ENCODE measurements around the gene UQCRQ. TPM values are rescaled to one million over a fixed set of nuclear protein-coding genes. Genes with fewer than 3 reads are reported as not detected.

Gene UQCRQ
- total RNA-seq, 1 donor from 2014 or later: 165 TPM

DNA sequence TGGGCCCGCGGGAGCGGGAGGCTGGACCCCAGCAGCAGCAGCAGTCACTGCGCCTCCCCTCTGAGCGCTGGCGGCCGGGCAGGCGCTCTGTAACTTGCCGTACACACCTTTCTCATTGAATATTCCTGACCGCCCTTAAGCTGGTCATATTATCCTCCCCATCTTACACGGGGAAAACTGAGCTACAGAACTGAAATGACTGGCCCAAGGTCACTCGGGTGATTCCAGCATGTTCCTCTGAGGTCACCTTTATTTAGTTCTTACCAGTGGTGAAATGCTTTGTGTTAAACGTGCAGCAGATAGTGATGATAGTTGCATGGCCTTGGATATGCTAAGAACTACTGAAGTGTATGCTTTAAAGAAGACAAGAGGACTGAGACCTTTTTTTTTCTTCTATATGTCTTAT, 607 bp downstream of the UQCRQ start:
- no peak for DNase-seq (ENCODE audit: extremely low read depth, low read depth, low spot score)

DNA sequence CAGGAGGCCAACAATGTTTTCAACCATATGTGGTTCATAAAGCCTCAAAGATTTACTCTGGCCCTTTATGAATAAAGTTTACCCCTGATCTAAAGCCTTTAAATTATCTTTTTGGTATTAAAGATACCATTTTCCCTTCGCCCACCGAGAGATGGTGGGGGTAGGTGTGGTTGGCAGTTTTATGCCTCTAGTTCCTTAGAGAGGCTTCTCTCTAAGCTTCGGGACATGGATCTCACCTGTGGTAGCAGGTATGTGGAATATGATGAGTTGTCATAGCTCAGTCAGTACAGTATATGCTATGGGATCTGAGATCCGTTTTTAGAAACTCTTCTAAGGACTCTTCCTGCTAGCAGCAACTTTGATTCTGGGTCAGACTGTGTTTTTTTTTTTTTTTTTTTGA, 2.3 kb downstream of the UQCRQ start:
- DNase-seq (ENCODE audit: extremely low read depth, low read depth, low spot score): no peak

DNA sequence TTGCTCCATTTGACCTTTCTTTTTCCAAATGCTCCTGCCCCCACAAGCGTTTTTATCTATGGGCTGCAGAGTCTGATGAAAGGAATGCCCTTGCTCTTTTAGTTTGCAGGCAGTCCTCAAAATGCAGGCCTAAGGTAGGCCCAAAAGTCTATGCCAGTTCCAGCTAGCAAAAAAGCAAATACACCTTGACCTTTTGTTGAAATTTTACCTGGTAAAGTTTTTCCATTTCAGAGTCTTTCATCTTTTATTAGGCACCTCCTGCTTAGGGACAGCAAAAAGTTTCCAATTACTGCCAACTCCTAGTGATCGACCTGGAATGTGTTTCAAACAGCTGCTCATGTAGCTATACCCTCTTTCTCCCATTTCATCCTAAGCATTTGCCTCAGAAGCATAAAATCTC, 4.4 kb downstream of the UQCRQ start:
- DNase-seq (ENCODE audit: extremely low read depth, low read depth, low spot score): no peak

DNA sequence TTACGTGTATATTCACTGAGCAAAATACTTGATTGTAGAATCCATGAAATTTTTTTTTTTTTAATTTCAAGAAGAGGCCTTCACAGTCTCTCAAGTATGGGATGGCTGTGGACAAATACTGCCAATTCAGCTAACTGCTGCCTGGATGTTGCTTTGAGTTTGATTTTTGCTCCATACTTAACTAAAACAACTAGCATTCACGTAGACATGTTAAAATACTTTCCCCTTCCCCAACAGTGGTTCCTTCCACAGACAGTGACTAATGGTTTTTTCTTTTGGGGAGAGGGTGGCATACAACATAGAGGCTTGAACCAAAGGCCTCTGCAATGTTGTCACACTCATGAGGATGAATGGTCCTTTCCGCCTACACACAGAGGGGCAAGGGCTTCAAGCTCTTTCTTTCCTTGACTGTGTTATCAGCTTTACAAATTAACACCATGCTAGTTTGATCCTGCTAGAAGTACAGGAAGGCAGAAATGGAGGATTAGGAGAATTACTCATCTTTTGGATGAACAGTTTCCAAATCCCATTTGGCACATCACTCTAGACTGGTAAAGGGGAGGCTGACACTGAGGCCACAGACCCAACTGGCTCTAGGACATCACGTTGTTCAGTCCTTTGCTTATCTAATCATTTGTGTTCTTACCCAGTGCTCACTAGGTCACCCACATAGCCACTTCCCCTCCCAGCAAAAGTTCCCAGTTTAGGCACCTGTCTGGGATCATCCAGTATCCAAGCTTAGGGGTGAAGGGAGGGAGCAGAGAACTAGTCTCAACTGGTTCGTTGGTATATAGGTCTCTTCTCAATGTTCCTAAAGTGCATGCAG, 5.2 kb downstream of the UQCRQ start:
- DNase-seq (ENCODE audit: extremely low read depth, low read depth, low spot score): no peak

DNA sequence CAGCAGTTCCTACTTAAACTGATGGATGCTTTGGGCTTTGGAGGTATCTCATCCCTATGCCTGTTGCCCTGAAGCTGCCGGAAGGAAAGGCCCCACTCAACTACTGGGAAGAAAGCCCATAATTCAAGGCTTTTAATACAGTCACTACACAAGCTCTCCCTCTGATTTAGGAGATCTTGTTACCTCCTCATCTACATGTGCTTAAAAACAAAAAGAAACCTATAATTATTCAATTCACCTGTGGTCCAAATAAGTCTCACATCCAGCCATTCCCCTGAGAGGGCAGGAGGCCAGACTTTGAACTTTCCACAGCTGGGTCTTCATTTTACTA, 6.3 kb downstream of the UQCRQ start:
- DNase-seq (ENCODE audit: extremely low read depth, low read depth, low spot score): no peak

DNA sequence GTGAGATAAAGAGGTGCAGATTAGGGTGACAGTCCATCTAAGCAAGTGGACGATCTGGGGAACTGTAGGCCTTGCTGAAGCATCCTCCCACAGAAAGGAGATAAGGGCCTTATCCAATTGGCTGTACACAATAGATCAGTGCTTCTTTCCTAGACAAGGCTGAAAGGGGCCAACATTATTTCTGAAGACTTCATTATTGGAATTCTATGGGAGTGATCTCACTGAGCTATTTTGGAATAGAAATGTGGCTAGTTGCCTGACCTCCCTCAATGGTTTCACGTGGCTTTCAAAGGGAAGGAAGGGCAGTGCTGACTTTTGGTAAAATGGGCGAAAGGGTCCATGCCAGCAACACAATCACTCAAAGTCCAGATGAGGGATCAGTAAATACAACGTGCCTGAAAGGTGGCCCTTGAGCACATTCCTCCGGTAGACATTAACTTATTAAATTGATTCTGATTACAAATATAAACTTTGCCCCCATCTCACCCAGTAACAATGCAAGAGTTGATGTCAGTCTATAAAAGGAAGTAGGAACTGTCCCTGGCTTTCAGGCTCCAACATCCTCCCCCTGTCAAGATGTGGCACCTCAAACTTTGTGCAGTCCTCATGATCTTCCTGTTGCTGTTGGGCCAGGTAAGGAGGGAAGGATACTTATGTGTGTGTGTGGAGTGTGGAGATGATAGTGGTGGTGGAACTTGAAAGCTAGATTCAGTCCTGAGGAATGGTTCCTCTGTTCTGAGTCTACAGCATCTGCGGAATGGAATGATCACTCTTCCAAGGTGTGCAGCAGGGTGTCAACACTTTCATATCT, 6.9 kb downstream of the UQCRQ start, which contains the start of gene LEAP2:
LEAP2 (plus strand) TSS at position 550 of the 811 bp plus-strand sequence; CDS start at position 577, 27 bp downstream.
- no peak for DNase-seq (ENCODE audit: extremely low read depth, low read depth, low spot score)

DNA sequence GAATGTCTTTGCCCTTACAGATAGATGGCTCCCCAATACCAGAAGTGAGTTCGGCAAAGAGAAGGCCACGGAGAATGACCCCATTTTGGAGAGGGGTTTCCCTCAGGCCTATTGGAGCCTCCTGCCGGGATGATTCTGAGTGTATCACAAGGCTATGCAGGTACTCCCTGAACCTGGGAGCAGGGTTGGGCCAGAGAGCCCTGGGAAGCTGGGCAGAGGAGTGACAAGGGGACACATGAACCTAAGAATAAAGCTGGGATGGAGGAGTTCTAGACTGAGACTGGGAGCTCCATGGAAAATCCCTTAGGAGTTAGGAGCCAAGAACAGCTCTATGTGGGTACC, 7.5 kb downstream of the UQCRQ start:
- no peak for DNase-seq (ENCODE audit: extremely low read depth, low read depth, low spot score)

DNA sequence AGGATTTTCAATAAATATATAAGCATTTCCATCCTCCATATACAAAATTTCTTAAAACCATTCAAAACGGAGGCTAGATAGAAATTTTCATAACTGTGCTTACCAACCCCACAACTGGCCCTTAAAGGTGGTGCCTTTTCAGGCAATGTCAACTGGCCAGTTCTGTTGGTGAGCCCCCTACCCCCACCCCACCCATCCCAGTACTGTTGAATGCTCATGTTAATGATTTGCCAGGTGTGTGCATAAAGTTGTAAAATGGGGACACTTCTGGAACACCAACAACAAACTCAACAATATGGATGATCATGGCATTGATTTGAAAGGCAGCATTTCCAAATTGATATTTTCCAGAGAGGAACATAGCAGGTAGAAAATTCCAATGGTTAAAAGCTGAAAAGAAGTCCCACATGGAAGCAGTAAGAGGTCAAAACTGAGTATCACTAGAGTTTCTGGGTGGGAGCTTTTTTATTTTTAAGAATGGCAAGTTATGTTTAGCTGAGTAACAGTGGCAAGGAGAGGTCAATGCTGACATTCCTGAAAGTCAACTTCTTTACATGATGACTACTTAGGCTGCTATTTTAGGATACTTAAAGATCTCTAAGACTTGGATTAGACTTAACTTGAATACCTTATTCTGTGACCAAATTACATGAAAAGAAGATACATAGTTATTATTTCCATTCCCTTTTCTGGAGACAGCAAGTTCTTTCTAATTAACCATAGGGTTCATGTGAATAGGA, 9.7 kb downstream of the UQCRQ start:
- DNase-seq (ENCODE audit: extremely low read depth, low read depth, low spot score): no peak

DNA sequence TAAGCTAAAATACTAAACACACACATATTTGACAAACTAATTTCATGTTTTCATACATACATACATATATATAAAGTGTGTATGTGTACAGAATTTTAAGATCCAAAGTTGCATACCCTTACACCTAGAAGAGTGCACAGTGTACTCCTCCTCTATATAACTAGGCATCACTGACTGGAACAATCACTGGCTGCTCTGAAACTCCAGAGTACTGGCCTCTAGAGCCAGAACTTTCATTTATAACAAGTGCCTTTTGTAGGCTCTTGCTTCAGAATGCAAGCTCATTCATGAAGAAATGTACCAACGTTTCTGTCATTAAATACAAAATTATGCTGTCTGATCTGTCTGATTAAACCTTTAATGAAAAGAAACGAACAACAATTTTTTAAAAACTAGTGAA, 11.0 kb downstream of the UQCRQ start:
- no peak for DNase-seq (ENCODE audit: extremely low read depth, low read depth, low spot score)

DNA sequence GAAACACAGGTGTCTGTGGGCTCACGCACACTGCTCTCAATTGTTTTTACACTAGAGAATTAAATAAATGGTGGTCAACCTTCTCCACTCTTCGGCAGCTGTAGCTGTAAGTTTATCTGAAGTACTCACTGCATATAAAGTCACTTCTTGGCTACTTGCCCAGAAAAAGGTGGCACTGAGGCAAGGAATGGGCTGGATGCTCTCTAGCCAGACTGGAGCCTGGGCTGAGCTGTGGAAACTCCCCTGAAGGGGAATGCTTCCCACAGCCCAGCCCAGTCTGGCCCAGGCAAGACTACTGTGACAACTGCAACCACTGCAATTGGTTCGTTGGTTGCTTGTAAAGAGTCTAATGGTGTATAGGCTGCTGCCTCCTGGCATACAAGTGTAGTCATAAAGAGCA, 11.5 kb downstream of the UQCRQ start:
- DNase-seq (ENCODE audit: extremely low read depth, low read depth, low spot score): no peak

DNA sequence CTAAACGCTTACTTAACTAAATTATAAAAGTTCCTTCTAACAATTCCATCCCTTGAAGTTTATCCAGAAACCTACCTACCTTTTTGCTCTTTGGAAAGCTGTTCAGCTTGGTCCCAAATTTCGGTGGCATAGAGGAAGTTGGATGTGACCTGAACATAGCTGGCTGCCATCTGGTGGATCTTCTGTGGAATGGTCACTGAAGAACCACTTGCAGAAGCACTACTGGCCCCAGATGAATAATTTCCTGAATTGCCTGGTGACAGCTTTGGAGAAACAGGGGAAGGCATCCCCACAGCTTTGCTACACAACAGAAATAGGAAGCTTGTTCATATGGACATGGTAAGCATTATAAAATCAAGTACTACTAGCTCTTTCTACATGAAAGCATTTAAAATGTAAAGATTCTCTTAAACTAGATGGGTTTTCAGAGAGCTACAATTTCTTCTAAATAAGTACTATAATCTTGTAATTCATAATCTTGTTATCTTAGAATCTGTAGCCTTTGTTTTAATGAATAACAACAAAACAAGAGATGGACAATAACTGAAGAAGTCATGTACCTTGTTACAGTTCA, 16.9 kb downstream of the UQCRQ start:
- DNase-seq (ENCODE audit: extremely low read depth, low read depth, low spot score): peak; percentile 66

DNA sequence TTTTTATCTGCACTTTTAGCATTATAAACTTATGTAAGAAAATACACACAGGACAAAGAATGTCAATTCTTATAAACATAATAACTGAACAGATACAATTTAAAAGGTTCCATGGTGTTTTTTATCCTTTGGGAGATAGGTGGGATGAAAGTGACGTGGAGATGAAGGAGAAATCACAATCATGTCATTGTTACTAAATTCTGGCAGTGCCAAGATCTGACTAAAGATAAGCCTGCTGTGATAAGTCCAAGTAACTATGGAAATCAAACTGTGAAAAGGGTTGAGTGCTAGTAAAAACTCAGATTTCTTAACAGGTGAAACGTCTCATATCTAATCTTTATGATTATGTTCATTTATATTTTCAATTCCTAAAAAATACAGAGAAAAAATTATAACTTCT, 18.1 kb downstream of the UQCRQ start:
- no peak for DNase-seq (ENCODE audit: extremely low read depth, low read depth, low spot score)

DNA sequence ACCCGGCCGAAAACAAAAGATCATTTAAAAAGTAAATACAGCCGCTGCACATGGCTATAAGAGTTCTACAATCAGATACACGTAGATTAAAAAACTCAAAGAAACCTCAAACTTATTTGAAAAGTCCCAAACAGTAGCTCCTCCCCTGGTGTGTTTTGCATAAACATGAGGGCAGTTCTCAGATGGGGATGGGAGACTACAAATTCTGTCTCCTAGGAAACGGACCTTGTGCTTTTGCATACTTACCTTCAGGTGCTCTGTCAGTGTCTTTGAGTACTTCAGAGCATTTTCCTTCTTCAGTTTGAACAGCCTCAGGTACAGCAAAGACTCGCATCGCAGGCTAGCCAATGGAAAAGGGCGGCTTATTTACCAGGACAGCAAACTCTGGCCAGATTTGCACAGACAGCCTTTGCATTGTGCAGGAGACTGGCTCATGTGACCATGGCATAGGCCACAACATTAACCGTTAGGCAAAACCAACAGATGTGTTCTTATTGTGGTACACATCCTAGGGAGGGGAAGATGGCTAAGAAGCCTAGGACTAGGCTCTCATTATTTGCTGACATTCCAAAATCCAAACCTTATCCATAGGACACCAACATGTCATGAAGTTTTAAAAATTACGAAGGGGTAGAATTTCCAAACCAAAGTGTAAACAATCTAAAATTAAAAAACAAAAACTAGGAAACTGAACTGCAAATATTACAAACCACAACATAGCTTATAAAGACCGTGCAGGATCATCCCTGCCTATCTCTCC, 19.8 kb downstream of the UQCRQ start:
- DNase-seq (ENCODE audit: extremely low read depth, low read depth, low spot score): no peak

DNA sequence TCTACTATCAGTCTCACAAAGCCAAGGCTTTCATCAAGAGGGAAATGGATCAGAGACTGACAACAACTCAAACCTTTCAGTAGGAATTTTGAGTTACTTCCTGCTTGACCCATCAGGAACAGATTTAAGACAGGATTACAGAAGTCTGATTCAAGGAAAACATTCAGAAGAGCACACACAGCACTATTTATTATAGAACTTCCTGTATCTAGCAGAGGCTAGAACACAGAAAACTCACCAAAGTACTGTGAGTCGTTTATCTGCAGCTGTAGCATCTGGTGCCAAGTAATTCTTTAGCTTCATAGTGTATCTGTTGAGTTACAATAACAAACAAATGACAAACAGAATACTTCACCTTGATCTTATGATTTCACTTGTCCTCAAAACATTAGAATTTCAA, 20.8 kb downstream of the UQCRQ start:
- no peak for DNase-seq (ENCODE audit: extremely low read depth, low read depth, low spot score)

DNA sequence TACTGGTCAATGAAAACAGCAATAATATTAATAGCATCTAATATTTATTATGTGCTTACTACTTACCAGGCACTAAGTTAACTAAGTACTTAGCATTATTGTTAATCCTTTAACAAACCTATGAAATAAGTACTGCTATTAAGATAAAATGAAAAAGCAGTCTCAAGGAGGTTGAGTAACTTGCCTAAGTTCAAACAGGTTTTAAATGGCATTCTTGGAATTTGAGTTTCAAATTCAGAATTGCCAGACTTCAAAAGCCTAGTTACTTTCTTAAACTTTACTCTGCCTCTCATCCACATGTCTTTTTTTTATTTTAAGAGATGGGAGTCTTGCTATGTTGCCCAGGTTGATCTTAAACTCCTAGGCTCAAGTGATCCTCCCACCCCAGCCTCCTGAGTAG, 23.1 kb downstream of the UQCRQ start:
- DNase-seq (ENCODE audit: extremely low read depth, low read depth, low spot score): no peak

DNA sequence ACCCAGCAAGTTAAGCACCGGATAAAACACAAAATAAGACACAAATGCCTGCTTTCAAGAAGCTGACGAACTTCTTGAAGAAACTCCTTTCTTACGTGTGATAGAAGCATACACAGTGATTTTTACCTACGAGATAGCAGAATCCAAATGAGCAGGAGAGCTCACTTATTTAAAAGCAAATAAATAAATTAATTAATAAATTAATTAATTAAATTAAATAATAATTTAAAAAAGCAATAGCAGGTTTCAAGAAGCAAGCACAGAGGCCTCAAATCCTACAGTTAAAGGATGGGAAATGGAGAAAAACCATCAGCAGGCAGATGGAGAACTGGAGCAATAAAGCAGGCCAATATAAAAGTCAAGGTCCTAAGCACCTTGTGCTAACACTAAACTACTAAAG, 24.4 kb downstream of the UQCRQ start:
- no peak for DNase-seq (ENCODE audit: extremely low read depth, low read depth, low spot score)

DNA sequence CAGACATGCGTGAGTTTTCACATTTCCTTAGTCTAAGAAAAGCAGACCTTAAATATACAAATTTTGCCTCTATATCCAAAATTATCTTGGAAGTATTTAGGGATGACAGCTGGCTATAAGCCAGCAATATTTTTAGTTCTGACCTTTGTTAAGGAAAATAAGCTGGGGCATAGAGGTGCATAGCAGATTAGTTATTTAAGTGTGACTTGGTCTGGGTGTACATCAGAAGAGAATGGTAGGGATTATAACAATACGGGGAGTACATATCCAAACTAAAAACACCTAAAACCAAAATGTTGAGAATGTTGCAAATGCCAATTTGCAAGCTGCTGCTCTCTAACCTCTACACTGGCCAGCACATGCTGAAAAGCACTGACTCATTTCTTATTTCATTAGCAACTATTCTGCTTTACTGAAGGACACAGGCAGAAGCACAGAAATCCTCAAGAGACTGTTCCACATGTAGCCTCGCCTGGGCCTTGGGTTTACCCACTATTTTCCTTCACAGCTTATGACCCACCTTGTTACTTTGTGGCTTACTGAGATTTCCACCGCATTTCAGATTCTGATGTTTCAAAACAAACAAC, 29.4 kb downstream of the UQCRQ start:
- no peak for DNase-seq (ENCODE audit: extremely low read depth, low read depth, low spot score)

DNA sequence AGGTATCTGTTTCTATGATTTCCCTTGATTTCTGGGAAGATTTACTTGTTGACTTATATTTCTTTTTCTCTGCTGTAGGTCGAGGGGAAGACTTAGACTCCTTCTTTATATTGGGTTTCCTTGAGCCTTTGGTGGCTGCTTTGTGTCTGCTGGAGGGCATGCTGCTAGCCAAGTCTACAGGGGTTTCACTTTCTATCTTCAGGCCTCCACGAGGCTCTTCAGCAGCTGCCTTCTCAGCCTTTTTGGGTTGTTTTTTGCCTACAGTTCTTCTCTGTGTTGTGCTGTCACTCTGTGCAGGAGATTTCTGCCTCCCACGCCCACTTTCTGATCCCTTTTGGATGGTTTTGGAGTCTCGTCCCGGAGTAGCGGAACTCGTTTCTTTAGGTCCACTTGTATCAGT, 30.2 kb downstream of the UQCRQ start:
- no peak for DNase-seq (ENCODE audit: extremely low read depth, low read depth, low spot score)

DNA sequence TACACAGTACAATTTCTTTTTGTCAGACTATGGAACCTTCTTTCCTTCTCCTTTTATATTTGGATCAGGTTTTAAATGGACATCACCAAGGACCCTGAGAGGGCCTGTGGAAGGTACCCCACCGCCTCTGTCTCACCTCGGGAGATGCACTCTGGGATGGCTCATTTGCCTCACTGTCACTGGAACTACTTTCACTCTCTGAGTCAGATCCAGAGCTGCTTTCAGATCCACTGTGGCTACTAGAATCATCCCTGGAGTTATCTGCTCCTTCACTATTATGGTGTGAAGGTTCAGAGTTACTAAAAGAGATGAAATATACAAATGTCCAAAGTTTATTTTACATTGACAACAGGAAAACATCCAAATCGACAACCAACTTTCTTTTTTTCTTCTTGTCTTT, 31.7 kb downstream of the UQCRQ start:
- no peak for DNase-seq (ENCODE audit: extremely low read depth, low read depth, low spot score)

DNA sequence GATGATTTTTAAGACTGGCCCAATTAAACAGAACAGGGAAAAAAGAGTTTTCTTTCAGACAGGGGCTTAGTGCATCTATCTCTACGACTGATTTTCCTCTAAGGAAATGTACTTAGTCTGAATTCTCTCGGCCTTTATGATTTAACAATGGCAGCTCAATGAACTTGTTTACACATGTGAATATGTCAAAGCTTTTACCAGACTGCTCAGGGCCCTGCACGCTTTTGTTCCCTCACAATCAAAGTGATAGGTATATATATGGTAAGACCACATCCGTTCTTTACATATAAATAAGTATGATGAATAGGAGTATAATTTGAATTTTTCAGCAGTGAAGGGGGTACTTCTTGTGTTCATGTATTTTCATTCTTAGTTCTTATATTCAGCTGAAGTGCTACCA, 34.6 kb downstream of the UQCRQ start:
- no peak for DNase-seq (ENCODE audit: extremely low read depth, low read depth, low spot score)

Measured in glomerular endothelial cell (primary cell).